HepG2 (cell line): ENCODE data around the gene KRTCAP3. TPM values are rescaled to one million over a fixed set of nuclear protein-coding genes. Genes with fewer than 3 reads are reported as not detected.

Source experiments
- ARID4A ChIP-seq: sonication (generic); formaldehyde crosslinking; IDR thresholded peaks from 2 replicates; pipeline ENCODE4 v1.5.0; 2020; ENCODE audit warnings: mild to moderate bottlenecking, missing genetic modification reagents, borderline replicate concordance
- ATF7-NPFF ChIP-seq: sonication (generic); formaldehyde crosslinking; IDR thresholded peaks from 2 replicates; pipeline ENCODE4 v1.8.1; 2023; ENCODE audit warnings: mild to moderate bottlenecking, low read depth, missing genetic modification reagents, moderate library complexity
- FOXO4 ChIP-seq: sonication (generic); formaldehyde crosslinking; conservative IDR thresholded peaks from 2 replicates; pipeline ENCODE4 v1.8.1; 2023; ENCODE audit warnings: missing genetic modification reagents
- HNF4A ChIP-seq: sonication (generic); formaldehyde crosslinking; IDR thresholded peaks from 2 replicates; pipeline ENCODE4 v1.4.0; 2020; ENCODE audit warnings: missing genetic modification reagents
- IKZF4 ChIP-seq: sonication (generic); formaldehyde crosslinking; IDR thresholded peaks from 2 replicates; pipeline ENCODE4 v1.5.1; 2020; ENCODE audit warnings: borderline replicate concordance, mild to moderate bottlenecking, low read depth, missing genetic modification reagents; ENCODE audit errors: not compliant biosample characterization
- JARID2 ChIP-seq: sonication (generic); formaldehyde crosslinking; IDR thresholded peaks from 2 replicates; pipeline ENCODE4 v1.8.1; 2023; ENCODE audit warnings: missing genetic modification reagents, inconsistent platforms; ENCODE audit not compliant: insufficient replicate concordance
- PAXIP1 ChIP-seq: sonication (generic); formaldehyde crosslinking; conservative IDR thresholded peaks from 2 replicates; pipeline ENCODE4 v1.4.0; 2020; ENCODE audit warnings: mild to moderate bottlenecking, missing genetic modification reagents, moderate library complexity
- PRDM10 ChIP-seq: sonication (generic); formaldehyde crosslinking; IDR thresholded peaks from 2 replicates; pipeline ENCODE4 v1.4.0; 2020; ENCODE audit warnings: low read depth, missing genetic modification reagents
- TCF7L2 ChIP-seq: IDR thresholded peaks from 2 replicates; pipeline ENCODE4 v1.6.1; 2011; ENCODE audit warnings: mild to moderate bottlenecking, low read depth, low read length, moderate library complexity
- ZEB1 ChIP-seq: IDR thresholded peaks from 2 replicates; pipeline ENCODE4 v1.6.1; 2012; ENCODE audit warnings: mild to moderate bottlenecking, low read depth, inconsistent platforms; ENCODE audit not compliant: insufficient replicate concordance
- ZNF12 ChIP-seq: sonication (generic); formaldehyde crosslinking; IDR thresholded peaks from 2 replicates; pipeline ENCODE4 v1.5.0; 2020; ENCODE audit warnings: missing genetic modification reagents
- ZNF326 ChIP-seq: sonication (generic); formaldehyde crosslinking; IDR thresholded peaks from 2 replicates; pipeline ENCODE4 v1.4.0; 2020; ENCODE audit warnings: missing genetic modification reagents, borderline replicate concordance
- ZNF382 ChIP-seq: sonication (generic); formaldehyde crosslinking; IDR thresholded peaks from 2 replicates; pipeline ENCODE4 v1.5.0; 2020; ENCODE audit warnings: missing genetic modification reagents, mild to moderate bottlenecking, borderline replicate concordance
- ZNF660 ChIP-seq: sonication (generic); formaldehyde crosslinking; IDR thresholded peaks from 2 replicates; pipeline ENCODE4 v1.5.1; 2020; ENCODE audit warnings: mild to moderate bottlenecking, low read depth, missing genetic modification reagents, borderline replicate concordance
- polyA plus RNA-seq, 8 experiments: library from polyadenylated mRNA; depleted of rRNA in 3 of 8; stranded (reverse) in 7 of 8; unstranded in 1 of 8; fragments of >200 nt; fragmentation: Illumina TruSeq in 4 of 8; extraction: Trizol in 4 of 8; gene quantifications; 2 replicates each; pipeline versions ENCODE4 v1.2.1 to v1.2.3, GENCODE V29; 2011 to 2016; ENCODE audit warnings: low read depth in 4 of 8, missing spikeins in 1 of 8, mixed read lengths in 1 of 8; ENCODE audit not compliant: insufficient read depth in 1 of 8
- total RNA-seq, 5 experiments: library from RNA; depleted of rRNA; stranded (reverse); fragments of >200 nt; fragmentation: Illumina TruSeq; extraction: Trizol; gene quantifications; 2 replicates each; pipeline ENCODE4 v1.2.3, GENCODE V29; 2016; ENCODE audit warnings: low read depth in 1 of 5

Gene KRTCAP3
- total and polyA plus RNA-seq, 2 of the 13 experiments (the other 11 are each of a cell fraction or from before 2014, with no cell fraction given) = 2.1 to 4.5 TPM

- TF ChIP-seq PRDM10 (CRISPR knock-in tag) (peak; percentile 96), PAXIP1 (peak; percentile 65), IKZF4 (peak; percentile 85), ZNF326 (CRISPR knock-in tag) (no peak), JARID2 (no peak), FOXO4 (no peak), TCF7L2 (no peak), HNF4A (CRISPR knock-in tag) (no peak; the same call in 1 of the 2 replicates), ATF7-NPFF (CRISPR knock-in tag) (peak; percentile 64; the same call in 1 of the 2 replicates), ARID4A (peak; percentile 88; the same call in 1 of the 2 replicates), ZNF12 (CRISPR knock-in tag) (no peak; the same call in 1 of the 2 replicates), ZEB1 (peak; percentile 50), ZNF660 (CRISPR knock-in tag) (no peak), ZNF382 (CRISPR knock-in tag) (no peak)
Observed at GRCh38 chr2:27428213-27428977, 13.8 kb upstream of the KRTCAP3 start, which contains the start of gene NRBP1 (continued).
